Measurements from ENCODE around the gene KLF16. TPM values are rescaled to one million over a fixed set of nuclear protein-coding genes. Genes with fewer than 3 reads are reported as not detected.

Gene KLF16
- total RNA-seq, 1 donor from 2014 or later, result 13.2 TPM

GRCh38 chr19:1874554-1875185 is 11.3 kb upstream of the KLF16 start:
- Mint-ChIP-seq H3K27ac (peak overlapping the region; percentile 91), H3K4me3 (ENCODE audit: low read depth) (peak overlapping the region; percentile 93), H3K9me3 (ENCODE audit: low read depth) (no peaks in the 10 kb centered on the region), H3K36me3 (ENCODE audit: insufficient read depth) (no peaks in the 10 kb centered on the region), H3K27me3 (no peaks in the 10 kb centered on the region), H3K4me1 (ENCODE audit: low read depth) (peaks cover 22% of the 10 kb centered on the region)
- no peak for DNase-seq (ENCODE audit: low spot score, unreplicated experiment)
- no peak for TF ChIP-seq CTCF (IDR thresholded peaks at IDR 0.05; ENCODE audit: unreplicated experiment)

GRCh38 chr19:1873524-1874473 is 10.4 kb upstream of the KLF16 start:
- Mint-ChIP-seq H3K36me3 (ENCODE audit: insufficient read depth) (no peaks in the 10 kb centered on the region), H3K27me3 (no peaks in the 10 kb centered on the region), H3K4me1 (ENCODE audit: low read depth) (peaks cover 22% of the 10 kb centered on the region), H3K27ac (peak overlapping the region; percentile 7), H3K4me3 (ENCODE audit: low read depth) (peak overlapping the region; percentile 93), H3K9me3 (ENCODE audit: low read depth) (no peaks in the 10 kb centered on the region)
- DNase-seq (ENCODE audit: low spot score, unreplicated experiment), result no peak
- TF ChIP-seq CTCF (IDR thresholded peaks at IDR 0.05; ENCODE audit: unreplicated experiment), result no peak

- no peak for DNase-seq (ENCODE audit: low spot score, unreplicated experiment)
- no peak for TF ChIP-seq CTCF (IDR thresholded peaks at IDR 0.05; ENCODE audit: unreplicated experiment)
- H3K36me3 Mint-ChIP-seq (ENCODE audit: insufficient read depth), result no peaks in the 10 kb centered on the region
- H3K27me3 Mint-ChIP-seq, result no peaks in the 10 kb centered on the region
- no peaks in the 10 kb centered on the region for H3K9me3 Mint-ChIP-seq (ENCODE audit: low read depth)
- H3K4me3 Mint-ChIP-seq (ENCODE audit: low read depth), result no peak overlapping the region
- peaks cover 22% of the 10 kb centered on the region for H3K4me1 Mint-ChIP-seq (ENCODE audit: low read depth)
- no peak overlapping the region for H3K27ac Mint-ChIP-seq
Measured at GRCh38 chr19:1872807-1873523, 9.6 kb upstream of the KLF16 start.

GRCh38 chr19:1871630-1872029 is 8.3 kb upstream of the KLF16 start:
- Mint-ChIP-seq H3K4me1 (ENCODE audit: low read depth) (peaks cover 22% of the 10 kb centered on the region), H3K4me3 (ENCODE audit: low read depth) (no peak overlapping the region), H3K36me3 (ENCODE audit: insufficient read depth) (no peaks in the 10 kb centered on the region), H3K9me3 (ENCODE audit: low read depth) (no peaks in the 10 kb centered on the region), H3K27ac (no peak overlapping the region), H3K27me3 (no peaks in the 10 kb centered on the region)
- DNase-seq (ENCODE audit: low spot score, unreplicated experiment), result no peak
- no peak for TF ChIP-seq CTCF (IDR thresholded peaks at IDR 0.05; ENCODE audit: unreplicated experiment)

GRCh38 chr19:1871140-1871597 is 7.8 kb upstream of the KLF16 start:
- Mint-ChIP-seq H3K27me3 (no peaks in the 10 kb centered on the region), H3K36me3 (ENCODE audit: insufficient read depth) (no peaks in the 10 kb centered on the region), H3K4me3 (ENCODE audit: low read depth) (no peak overlapping the region), H3K9me3 (ENCODE audit: low read depth) (no peaks in the 10 kb centered on the region), H3K27ac (peak overlapping the region; percentile 33), H3K4me1 (ENCODE audit: low read depth) (peaks cover 22% of the 10 kb centered on the region)
- DNase-seq (ENCODE audit: low spot score, unreplicated experiment), result no peak
- TF ChIP-seq CTCF (IDR thresholded peaks at IDR 0.05; ENCODE audit: unreplicated experiment), result no peak

All from progenitor cell of endocrine pancreas (in vitro differentiated cells).